Transverse colon (tissue), 4 donors: ENCODE measurements around the gene SAMD5. TPM values are rescaled to one million over a fixed set of nuclear protein-coding genes. Genes with fewer than 3 reads are reported as not detected.

Experiments used
- DNase-seq: peaks from one replicate; pipeline ENCODE4 v3.0.0-alpha.2; 2019
- H3K27ac ChIP-seq, 4 donors: fragments of 200-600 bp; sonication (generic); 2 replicates each; pipeline ENCODE4 v1.5.1; 2016 to 2018; ENCODE audit warnings: inconsistent platforms in 4 of 4
- H3K27me3 ChIP-seq: fragments of 200-600 bp; sonication (generic); 2 replicates; pipeline ENCODE4 v1.5.1; 2017; ENCODE audit warnings: inconsistent platforms
- H3K36me3 ChIP-seq, 4 donors: fragments of 200-600 bp; sonication (generic); 2 replicates each; pipeline ENCODE4 v1.5.1; 2017 to 2019; ENCODE audit warnings: inconsistent platforms in 4 of 4
- H3K4me1 ChIP-seq, 4 donors: fragments of 200-600 bp; sonication (generic); 2 replicates each; pipeline ENCODE4 v1.5.1; 2017 to 2020; ENCODE audit warnings: inconsistent platforms in 4 of 4
- H3K4me3 ChIP-seq, 4 donors: fragments of 200-600 bp; sonication (generic); 1 replicate in 1 of 4; 2 replicates in 3 of 4; pipeline versions ENCODE4 v1.5.1 to v1.6.1; 2017 to 2019; ENCODE audit warnings: inconsistent platforms in 4 of 4
- H3K9me3 ChIP-seq, 2 donors: fragments of 200-600 bp; sonication (generic); 2 replicates each; pipeline ENCODE4 v1.5.1; 2017 to 2019; ENCODE audit warnings: inconsistent platforms in 2 of 2
- CTCF ChIP-seq, 5 experiments: fragments of 200-600 bp in 3 of 5; fragments of 450-650 bp in 2 of 5; sonication (generic) in 3 of 5; IDR thresholded peaks; 1 replicate in 2 of 5; 2 replicates in 3 of 5; pipeline ENCODE4 v1.5.1; 2016 to 2017; ENCODE audit warnings: antibody characterized with exemption in 5 of 5, inconsistent platforms in 3 of 5, mild to moderate bottlenecking in 2 of 5, moderate library complexity in 1 of 5
- EP300 ChIP-seq: sonication (generic); formaldehyde crosslinking; IDR thresholded peaks from one replicate; pipeline ENCODE4 v1.6.1; 2017; ENCODE audit warnings: antibody characterized with exemption, low read depth
- POLR2A ChIP-seq: fragments of 450-650 bp; IDR thresholded peaks from one replicate; pipeline ENCODE4 v1.6.1; 2016; ENCODE audit warnings: antibody characterized with exemption, mild to moderate bottlenecking, moderate library complexity
- POLR2AphosphoS5 ChIP-seq, 3 donors: sonication (generic); formaldehyde crosslinking; IDR thresholded peaks; one replicate each; pipeline ENCODE4 v1.6.1; 2016; ENCODE audit warnings: antibody characterized with exemption in 3 of 3
- whole genome bisulfite sequencing, 2 donors: methylation state at CpG; one replicate each; pipeline ENCODE4 v1.1.5; 2018; ENCODE audit warnings: low coverage in 1 of 2; 5-methylcytosine and 5-hydroxymethylcytosine counted together
- in situ Hi-C, 4 donors: fragments of 200-750 bp; cut with MboI; loops; one replicate each; pipeline versions ENCODE4 v1.15.0 to v1.15.1; 2017; ENCODE audit warnings: low sequenced_read_pairs in 3 of 4, low pct_ligation_motif_present in 1 of 4, low pct_unique_long_range_greater_than_20kb in 1 of 4
- intact Hi-C: fragments of 100-400 bp; cut with DNase I; formaldehyde crosslinking; loops from one replicate; pipeline ENCODE4 v1.15.1; 2023; ENCODE audit warnings: low total_unique reads
- total RNA-seq, 4 donors: library from RNA; depleted of rRNA; stranded (reverse); fragments of >200 nt; gene quantifications; one replicate each; pipeline ENCODE4 v1.1.0, GENCODE V29; 2016

SAMD5 gene
- total RNA-seq, 4 donors from 2014 or later = 1.5 to 7.8 (median 3.7) TPM

DNA sequence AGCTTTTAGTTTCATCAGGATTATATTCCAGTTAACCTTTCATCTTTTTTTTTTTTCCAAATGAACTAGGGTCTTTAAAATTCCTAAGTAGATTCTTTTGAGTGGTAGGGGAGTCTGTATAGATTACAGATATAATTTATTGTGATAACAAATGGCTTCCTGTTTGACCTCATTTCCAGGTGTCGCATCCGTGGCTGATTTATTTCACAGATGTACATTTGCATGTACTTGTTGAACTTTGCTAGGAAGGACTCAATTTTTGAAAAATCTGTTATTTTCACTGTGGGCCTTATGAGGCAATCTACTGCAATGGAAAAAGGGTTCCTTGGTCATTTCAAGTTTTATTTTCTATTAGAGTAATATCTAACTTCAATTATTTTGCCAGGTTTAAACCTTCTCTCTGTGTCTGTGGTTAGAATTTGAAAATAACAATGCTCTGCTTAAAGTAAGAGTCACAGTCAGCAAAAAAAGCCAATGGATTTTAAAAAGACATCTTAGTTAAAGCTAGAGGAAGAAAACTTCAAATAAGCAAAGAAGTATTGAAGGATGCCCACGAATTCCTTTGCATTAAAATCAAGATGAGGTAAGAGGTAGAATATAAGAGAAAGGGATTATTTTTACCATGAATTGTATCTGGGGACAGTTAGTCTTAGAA lies 57.9 kb downstream of the SAMD5 start:
- in situ Hi-C loops = no loop called here
- H3K36me3 ChIP-seq = no peaks in the 10 kb centered on the region
- H3K27ac ChIP-seq = no peak overlapping the region
- no peak overlapping the region for H3K4me3 ChIP-seq
- DNase-seq = no peak
- no peaks in the 10 kb centered on the region for H3K4me1 ChIP-seq
- intact Hi-C loops = no loop called here
- WGBS, 2 donors = 60 to 77% methylated on average over 3 of the region's 3 CpGs
- TF ChIP-seq POLR2AphosphoS5 (IDR thresholded peaks at IDR 0.05) (no peak), CTCF (IDR thresholded peaks at IDR 0.05) (no peak), EP300 (no peak), POLR2A (no peak)
- no peaks in the 10 kb centered on the region for H3K27me3 ChIP-seq
- no peaks in the 10 kb centered on the region for H3K9me3 ChIP-seq

- WGBS, 2 donors = 61 to 71% methylated on average over 3 of the region's 3 CpGs
- no peak overlapping the region for H3K27ac ChIP-seq
- no peaks in the 10 kb centered on the region for H3K4me1 ChIP-seq
- H3K36me3 ChIP-seq = no peaks in the 10 kb centered on the region
- no peak for DNase-seq
- H3K4me3 ChIP-seq = no peak overlapping the region
- no peaks in the 10 kb centered on the region for H3K9me3 ChIP-seq
- no peaks in the 10 kb centered on the region for H3K27me3 ChIP-seq
- intact Hi-C loops (no loop called here), in situ Hi-C loops (no loop called here)
- TF ChIP-seq POLR2A = no peak
- no peak for TF ChIP-seq EP300
- no peak for TF ChIP-seq POLR2AphosphoS5 (IDR thresholded peaks at IDR 0.05)
- no peak for TF ChIP-seq CTCF (IDR thresholded peaks at IDR 0.05)
Observed at GRCh38 chr6:147567141-147567805, 58.8 kb downstream of the SAMD5 start.

- Histone ChIP-seq H3K4me3 (no peak overlapping the region), H3K4me1 (no peaks in the 10 kb centered on the region), H3K27ac (no peak overlapping the region), H3K27me3 (no peaks in the 10 kb centered on the region), H3K9me3 (no peaks in the 10 kb centered on the region), H3K36me3 (no peaks in the 10 kb centered on the region)
- intact Hi-C loops (no loop called here), in situ Hi-C loops (no loop called here)
- TF ChIP-seq POLR2AphosphoS5 (IDR thresholded peaks at IDR 0.05) (no peak), CTCF (IDR thresholded peaks at IDR 0.05) (no peak), POLR2A (no peak), EP300 (no peak)
- 85 to 87% methylated on average over 7 of the region's 7 CpGs for WGBS, 2 donors
- DNase-seq = no peak
Observed at GRCh38 chr6:147569788-147570187, 61.3 kb downstream of the SAMD5 start.

DNA sequence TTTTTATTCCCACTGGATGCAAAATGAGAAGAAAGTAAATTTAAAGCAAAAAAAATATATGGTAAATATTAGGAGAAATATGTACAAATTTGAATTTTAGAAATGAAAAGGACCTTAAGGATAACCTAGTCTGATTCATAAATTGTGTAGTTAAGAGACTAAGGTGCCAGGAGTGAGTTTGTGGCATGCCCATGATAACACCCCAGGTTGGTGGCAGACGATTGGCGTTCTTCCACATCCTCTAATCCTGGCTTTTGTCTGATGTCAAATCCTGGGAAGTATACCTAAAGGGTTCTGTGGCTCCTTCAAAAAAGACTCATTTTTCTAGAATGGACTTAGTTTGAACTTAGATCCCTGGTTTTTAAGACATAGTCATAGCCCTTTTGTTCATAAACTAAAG lies 62.2 kb downstream of the SAMD5 start:
- in situ Hi-C loops = no loop called here
- no peaks in the 10 kb centered on the region for H3K36me3 ChIP-seq
- TF ChIP-seq EP300 (no peak), CTCF (IDR thresholded peaks at IDR 0.05) (no peak), POLR2A (no peak), POLR2AphosphoS5 (IDR thresholded peaks at IDR 0.05) (no peak)
- H3K4me3 ChIP-seq = no peak overlapping the region
- intact Hi-C loops = no loop called here
- H3K9me3 ChIP-seq = no peaks in the 10 kb centered on the region
- H3K27me3 ChIP-seq = no peaks in the 10 kb centered on the region
- no peaks in the 10 kb centered on the region for H3K4me1 ChIP-seq
- no peak for DNase-seq
- no peak overlapping the region for H3K27ac ChIP-seq
- 91 to 92% methylated on average over 2 of the region's 2 CpGs for WGBS, 2 donors
